Keratinocyte (primary cell): Measurements from ENCODE around the gene ANKRD62. TPM values are rescaled to one million over a fixed set of nuclear protein-coding genes. Genes with fewer than 3 reads are reported as not detected.

Experiments used
- DNase-seq: peaks from one replicate; pipeline ENCODE4 v3.0.0-alpha.2; 2011; ENCODE audit warnings: low read depth, missing footprints, low spot score
- FAIRE-seq: peaks from 2 replicates; lab custom pipeline; 2011; peaks lifted over from hg19 to GRCh38; lab: Jason Lieb, UNC
- H2AFZ ChIP-seq: 2 replicates; pipeline ENCODE4 v1.6.0; 2012; ENCODE audit warnings: low read length, control low read depth, inconsistent platforms; ENCODE audit not compliant: control insufficient read depth
- H3K27ac ChIP-seq: 2 replicates; pipeline ENCODE4 v1.5.1; 2011; ENCODE audit warnings: low read length; ENCODE audit not compliant: control insufficient read depth, insufficient read depth
- H3K27me3 ChIP-seq: 3 replicates; pipeline ENCODE4 v1.6.0; 2011; ENCODE audit warnings: low read length; ENCODE audit not compliant: control insufficient read depth, insufficient read depth; ENCODE audit errors: extremely low read depth
- H3K36me3 ChIP-seq, 2 experiments: 2 replicates in 1 of 2; 3 replicates in 1 of 2; pipeline ENCODE4 v1.5.1; 2011; ENCODE audit warnings: low read length in 2 of 2, mild to moderate bottlenecking in 1 of 2; ENCODE audit not compliant: control insufficient read depth in 2 of 2, insufficient read depth in 2 of 2; ENCODE audit errors: extremely low read depth in 1 of 2
- H3K4me1 ChIP-seq: 3 replicates; pipeline ENCODE4 v1.5.1; 2011; ENCODE audit warnings: low read length; ENCODE audit not compliant: control insufficient read depth, insufficient read depth; ENCODE audit errors: extremely low read depth
- H3K4me2 ChIP-seq: 3 replicates; pipeline ENCODE4 v1.6.0; 2011; ENCODE audit warnings: low read depth, low read length; ENCODE audit not compliant: control insufficient read depth, insufficient read depth; ENCODE audit errors: extremely low read depth
- H3K4me3 ChIP-seq, 3 experiments: fragments of 200-600 bp in 1 of 3; sonication (generic) in 1 of 3; 2 replicates in 2 of 3; 3 replicates in 1 of 3; pipeline ENCODE4 v1.5.1; 2011 to 2016; ENCODE audit warnings: low read length in 3 of 3, mild to moderate bottlenecking in 3 of 3, control low read depth in 2 of 3, inconsistent platforms in 1 of 3, low read depth in 1 of 3, mixed read lengths in 1 of 3, mixed run types in 1 of 3, moderate library complexity in 1 of 3; ENCODE audit not compliant: control insufficient read depth in 2 of 3, insufficient read depth in 2 of 3; ENCODE audit errors: extremely low read depth in 1 of 3
- H3K79me2 ChIP-seq: 2 replicates; pipeline ENCODE4 v1.6.0; 2012; ENCODE audit warnings: low read length; ENCODE audit not compliant: control insufficient read depth, insufficient read depth
- H3K9ac ChIP-seq: 3 replicates; pipeline ENCODE4 v1.6.0; 2011; ENCODE audit warnings: low read length; ENCODE audit not compliant: control insufficient read depth, insufficient read depth; ENCODE audit errors: extremely low read depth
- H3K9me1 ChIP-seq: 3 replicates; pipeline ENCODE4 v1.6.0; 2011; ENCODE audit warnings: low read length; ENCODE audit not compliant: control insufficient read depth, insufficient read depth; ENCODE audit errors: extremely low read depth
- H3K9me3 ChIP-seq: 2 replicates; pipeline ENCODE4 v1.5.1; 2012; ENCODE audit warnings: low read depth, low read length; ENCODE audit not compliant: control insufficient read depth
- H4K20me1 ChIP-seq: 3 replicates; pipeline ENCODE4 v1.6.0; 2011; ENCODE audit warnings: low read length; ENCODE audit not compliant: control insufficient read depth, insufficient read depth; ENCODE audit errors: extremely low read depth
- EZH2 ChIP-seq: IDR thresholded peaks from one replicate; pipeline ENCODE4 v1.6.1; 2012; ENCODE audit warnings: inconsistent platforms, mild to moderate bottlenecking, low read length, moderate library complexity
- dilution Hi-C: fragments of 300-500 bp; cut with MboI; formaldehyde crosslinking; loops from one replicate; pipeline ENCODE4 v1.7.0; 2020; ENCODE audit warnings: low sequenced_read_pairs; ENCODE audit not compliant: extremely low pct_ligation_motif_present
- polyA plus RNA-seq, 5 experiments: library from polyadenylated mRNA; depleted of rRNA in 3 of 5; stranded (reverse) in 3 of 5; stranded (forward) in 1 of 5; unstranded in 1 of 5; fragments of >200 nt; gene quantifications; 1 replicate in 1 of 5; 2 replicates in 3 of 5; 3 replicates in 1 of 5; pipeline versions ENCODE4 v1.2.1 to v1.2.3, GENCODE V29; 2011 to 2012; ENCODE audit warnings: missing spikeins in 2 of 5, low read depth in 1 of 5, low replicate concordance in 1 of 5
- TF ChIP-seq, protein P1 (sequence below), 3 experiments: IDR thresholded peaks in 1 of 3; conservative IDR thresholded peaks in 1 of 3; optimal IDR thresholded peaks in 1 of 3; 2 replicates in 2 of 3; 3 replicates in 1 of 3; pipeline versions ENCODE3 to v1.5.1; 2011; ENCODE audit warnings: low read length in 3 of 3, mild to moderate bottlenecking in 3 of 3, moderate library complexity in 2 of 3, control low read depth in 1 of 3, inconsistent platforms in 1 of 3; ENCODE audit not compliant: insufficient read depth in 2 of 3; ENCODE audit errors: extremely low read depth in 1 of 3

ANKRD62 gene
- polyA plus RNA-seq, 1 donor (not counting 4 experiments of a cell fraction or from before 2014, with no cell fraction given), result not detected

- no peak for FAIRE-seq
Observed at GRCh38 chr18:12101266-12101665, 7.6 kb downstream of the ANKRD62 start.

DNA sequence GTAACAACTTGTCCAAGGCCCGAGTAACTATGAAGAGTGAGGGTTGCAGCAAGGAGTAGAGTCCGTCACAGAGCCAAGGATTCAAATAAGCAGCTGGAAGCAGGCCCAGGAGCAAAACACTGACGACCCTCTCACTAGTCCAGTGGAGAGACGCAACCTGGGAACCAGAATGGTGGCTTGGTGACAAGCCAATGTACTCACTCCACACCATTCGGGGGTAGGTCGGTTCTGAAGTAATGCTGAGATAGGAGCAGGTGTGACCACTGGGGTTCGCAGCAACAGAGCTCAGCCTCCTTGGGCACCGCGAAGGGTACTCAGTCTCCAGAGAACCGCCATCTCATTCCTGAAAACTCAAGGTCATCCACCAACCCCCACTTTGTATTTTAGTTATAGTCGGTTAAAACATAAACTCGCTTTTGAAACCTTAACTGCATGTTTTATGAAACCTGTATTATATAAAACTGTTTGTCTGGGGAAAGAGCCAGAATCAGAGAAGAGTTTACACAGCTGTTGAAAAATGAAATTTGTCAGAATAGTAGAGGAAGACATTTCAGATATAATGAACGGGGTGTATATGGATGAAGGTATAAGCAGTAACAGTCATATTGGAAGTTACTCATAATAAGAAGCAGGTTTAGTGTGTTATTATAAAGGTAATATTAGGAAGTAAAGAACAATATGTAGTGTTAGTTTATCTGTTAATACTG lies 8.6 kb downstream of the ANKRD62 start:
- H3K4me1 ChIP-seq, result no peaks in the 10 kb centered on the region
- TF ChIP-seq, protein P1, sequence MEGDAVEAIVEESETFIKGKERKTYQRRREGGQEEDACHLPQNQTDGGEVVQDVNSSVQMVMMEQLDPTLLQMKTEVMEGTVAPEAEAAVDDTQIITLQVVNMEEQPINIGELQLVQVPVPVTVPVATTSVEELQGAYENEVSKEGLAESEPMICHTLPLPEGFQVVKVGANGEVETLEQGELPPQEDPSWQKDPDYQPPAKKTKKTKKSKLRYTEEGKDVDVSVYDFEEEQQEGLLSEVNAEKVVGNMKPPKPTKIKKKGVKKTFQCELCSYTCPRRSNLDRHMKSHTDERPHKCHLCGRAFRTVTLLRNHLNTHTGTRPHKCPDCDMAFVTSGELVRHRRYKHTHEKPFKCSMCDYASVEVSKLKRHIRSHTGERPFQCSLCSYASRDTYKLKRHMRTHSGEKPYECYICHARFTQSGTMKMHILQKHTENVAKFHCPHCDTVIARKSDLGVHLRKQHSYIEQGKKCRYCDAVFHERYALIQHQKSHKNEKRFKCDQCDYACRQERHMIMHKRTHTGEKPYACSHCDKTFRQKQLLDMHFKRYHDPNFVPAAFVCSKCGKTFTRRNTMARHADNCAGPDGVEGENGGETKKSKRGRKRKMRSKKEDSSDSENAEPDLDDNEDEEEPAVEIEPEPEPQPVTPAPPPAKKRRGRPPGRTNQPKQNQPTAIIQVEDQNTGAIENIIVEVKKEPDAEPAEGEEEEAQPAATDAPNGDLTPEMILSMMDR (optimal IDR thresholded peaks at IDR 0.05 in 1 of 3, IDR thresholded peaks at IDR 0.05 in 1 of 3, conservative IDR thresholded peaks at IDR 0.05 in 1 of 3; ENCODE audit: extremely low read depth in 1 of 3, insufficient read depth in 2 of 3, low read length in 3 of 3), result no peak
- no peak for TF ChIP-seq EZH2
- no peak overlapping the region for H2AFZ ChIP-seq
- DNase-seq, result no peak
- H3K4me3 ChIP-seq, result no peak overlapping the region
- no peaks in the 10 kb centered on the region for H3K27me3 ChIP-seq
- dilution Hi-C loops, result no loop called here
- FAIRE-seq, result no peak
- no peak overlapping the region for H3K27ac ChIP-seq
- H3K9me3 ChIP-seq, result no peaks in the 10 kb centered on the region
- no peaks in the 10 kb centered on the region for H3K79me2 ChIP-seq
- H3K4me2 ChIP-seq, result no peak overlapping the region
- no peaks in the 10 kb centered on the region for H4K20me1 ChIP-seq
- H3K9me1 ChIP-seq, result no peaks in the 10 kb centered on the region
- no peak overlapping the region for H3K9ac ChIP-seq
- no peaks in the 10 kb centered on the region for H3K36me3 ChIP-seq

More at GRCh38 chr18:12101266-12101665, 7.6 kb downstream of the ANKRD62 start:
- Histone ChIP-seq H3K9me3 (no peaks in the 10 kb centered on the region), H4K20me1 (no peaks in the 10 kb centered on the region), H3K27ac (no peak overlapping the region), H3K27me3 (no peaks in the 10 kb centered on the region), H2AFZ (no peak overlapping the region), H3K4me1 (no peaks in the 10 kb centered on the region), H3K4me3 (no peak overlapping the region), H3K4me2 (no peak overlapping the region), H3K9me1 (no peaks in the 10 kb centered on the region), H3K36me3 (no peaks in the 10 kb centered on the region), H3K9ac (no peak overlapping the region), H3K79me2 (no peaks in the 10 kb centered on the region)
- dilution Hi-C loops, result no loop called here
- no peak for DNase-seq
- no peak for TF ChIP-seq EZH2
- TF ChIP-seq, protein P1 (optimal IDR thresholded peaks at IDR 0.05 in 1 of 3, IDR thresholded peaks at IDR 0.05 in 1 of 3, conservative IDR thresholded peaks at IDR 0.05 in 1 of 3; ENCODE audit: extremely low read depth in 1 of 3, insufficient read depth in 2 of 3, low read length in 3 of 3), result no peak
